Endothelial cell of umbilical vein (primary cell): ENCODE results near the gene C19orf85. TPM values are rescaled to one million over a fixed set of nuclear protein-coding genes. Genes with fewer than 3 reads are reported as not detected.

Source experiments
- BruUV-seq: library from RNA; stranded (reverse); fragments of 400-500 nt; replicated peaks from 2 replicates; lab custom pipeline; 2021; lab: Mats Ljungman, UMichigan
- CTCF ChIA-PET: fragments of 300-600, 350-600 bp; sonication (Branson Sonifier 250); formaldehyde crosslinking; loops from one replicate; lab custom pipeline; 2021; ENCODE audit warnings: antibody characterized with exemption, inconsistent platforms; lab: Charles Lee
- POLR2A ChIA-PET: fragments of 300-600, 350-600 bp; sonication (Branson Sonifier 250); formaldehyde crosslinking; loops from one replicate; lab custom pipeline; 2021; ENCODE audit warnings: antibody characterized with exemption, inconsistent platforms; lab: Charles Lee
- DNase-seq: peaks from one replicate; pipeline ENCODE4 v3.0.0-alpha.2; 2011; ENCODE audit warnings: low read depth, low spot score
- FAIRE-seq: peaks from 2 replicates; lab custom pipeline; 2011; peaks lifted over from hg19 to GRCh38; lab: Jason Lieb, UNC
- H2AFZ ChIP-seq: 2 replicates; pipeline ENCODE4 v1.6.0; 2012; ENCODE audit warnings: low read depth, low read length, control low read depth, inconsistent platforms
- H3K27ac ChIP-seq: 2 replicates; pipeline ENCODE4 v1.5.1; 2011; ENCODE audit warnings: low read depth, mild to moderate bottlenecking, control low read depth, low read length, moderate library complexity; ENCODE audit not compliant: insufficient read depth
- H3K27me3 ChIP-seq, 2 experiments: 2 replicates each; pipeline versions ENCODE4 v1.6.0 to v1.6.1; 2011; ENCODE audit warnings: low read length in 2 of 2, mixed read lengths in 1 of 2; ENCODE audit not compliant: control insufficient read depth in 2 of 2, insufficient read depth in 2 of 2
- H3K36me3 ChIP-seq, 2 experiments: 2 replicates in 1 of 2; 3 replicates in 1 of 2; pipeline ENCODE4 v1.5.1; 2011; ENCODE audit warnings: low read length in 2 of 2, mild to moderate bottlenecking in 1 of 2, moderate library complexity in 1 of 2; ENCODE audit not compliant: control insufficient read depth in 2 of 2, insufficient read depth in 2 of 2; ENCODE audit errors: extremely low read depth in 1 of 2
- H3K4me1 ChIP-seq: 3 replicates; pipeline ENCODE4 v1.5.1; 2011; ENCODE audit warnings: mild to moderate bottlenecking, low read length; ENCODE audit not compliant: control insufficient read depth, insufficient read depth; ENCODE audit errors: extremely low read depth
- H3K4me2 ChIP-seq: 2 replicates; pipeline ENCODE4 v1.6.1; 2011; ENCODE audit warnings: low read length, control low read depth, mixed read lengths; ENCODE audit not compliant: insufficient read depth
- H3K4me3 ChIP-seq, 3 experiments: fragments of 200-600 bp in 1 of 3; sonication (generic), shearing (Covaris generic) in 1 of 3; replicated peaks in 1 of 3; 2 replicates each; pipeline ENCODE4 v1.5.1; 2011 to 2016; ENCODE audit warnings: control low read depth in 3 of 3, low read length in 3 of 3, mild to moderate bottlenecking in 2 of 3, inconsistent platforms in 1 of 3, low read depth in 1 of 3, moderate library complexity in 1 of 3; ENCODE audit not compliant: insufficient read depth in 1 of 3
- H3K79me2 ChIP-seq: 2 replicates; pipeline ENCODE4 v1.6.0; 2012; ENCODE audit warnings: low read length, inconsistent platforms; ENCODE audit not compliant: control insufficient read depth, insufficient read depth
- H3K9ac ChIP-seq: replicated peaks from 2 replicates; pipeline ENCODE3; 2011; ENCODE audit warnings: low read length, control low read depth; ENCODE audit not compliant: insufficient read depth; ENCODE audit errors: extremely low read depth
- H3K9me1 ChIP-seq: replicated peaks from 3 replicates; pipeline ENCODE4 v1.6.0; 2011; ENCODE audit warnings: mild to moderate bottlenecking, low read length; ENCODE audit not compliant: control insufficient read depth, insufficient read depth; ENCODE audit errors: extremely low read depth
- H3K9me3 ChIP-seq: replicated peaks from 2 replicates; pipeline ENCODE4 v1.5.1; 2012; ENCODE audit warnings: low read length, inconsistent platforms; ENCODE audit not compliant: control insufficient read depth, insufficient read depth
- H4K20me1 ChIP-seq: replicated peaks from 2 replicates; pipeline ENCODE3; 2011; ENCODE audit warnings: mild to moderate bottlenecking, low read length; ENCODE audit not compliant: control insufficient read depth, insufficient read depth; ENCODE audit errors: extremely low read depth
- CTCF ChIP-seq, 2 donors: IDR thresholded peaks; 1 replicate in 1 of 2; 2 replicates in 1 of 2; pipeline ENCODE4 v1.5.1; 2011; ENCODE audit warnings: low read length in 2 of 2, mild to moderate bottlenecking in 2 of 2, moderate library complexity in 2 of 2, control low read depth in 1 of 2, inconsistent platforms in 1 of 2, low read depth in 1 of 2; ENCODE audit not compliant: insufficient read depth in 1 of 2; ENCODE audit errors: extremely low read depth in 1 of 2
- EZH2 ChIP-seq: IDR thresholded peaks from 2 replicates; pipeline ENCODE4 v1.6.1; 2012; ENCODE audit warnings: borderline replicate concordance, low read depth, mild to moderate bottlenecking, moderate library complexity, low read length, inconsistent platforms; ENCODE audit not compliant: severe bottlenecking
- FOS ChIP-seq: IDR thresholded peaks from 2 replicates; pipeline ENCODE4 v1.6.1; 2011; ENCODE audit warnings: mild to moderate bottlenecking, low read length, moderate library complexity, borderline replicate concordance; ENCODE audit not compliant: insufficient read depth
- GATA2 ChIP-seq: IDR thresholded peaks from 2 replicates; pipeline ENCODE4 v1.7.0; 2011; ENCODE audit warnings: low read depth, mild to moderate bottlenecking, moderate library complexity, mixed read lengths, low read length; ENCODE audit not compliant: insufficient read length, insufficient read depth
- JUN ChIP-seq: IDR thresholded peaks from 2 replicates; pipeline ENCODE4 v1.6.1; 2011; ENCODE audit warnings: borderline replicate concordance, low read depth; ENCODE audit not compliant: insufficient read length, insufficient read depth
- MAX ChIP-seq: IDR thresholded peaks from 2 replicates; pipeline ENCODE4 v1.6.1; 2011; ENCODE audit not compliant: insufficient read depth, insufficient read length
- MYC ChIP-seq: IDR thresholded peaks from one replicate; pipeline ENCODE4 v1.6.1; 2011; ENCODE audit warnings: mild to moderate bottlenecking, low read depth, low read length
- POLR2A ChIP-seq: IDR thresholded peaks from 2 replicates; pipeline ENCODE4 v1.6.1; 2012; ENCODE audit warnings: low read depth, mild to moderate bottlenecking, control low read depth, low read length
- POLR2AphosphoS5 ChIP-seq: IDR thresholded peaks from 2 replicates; pipeline ENCODE4 v1.6.1; 2012; ENCODE audit warnings: low read depth, mild to moderate bottlenecking, control low read depth, low read length, moderate library complexity; ENCODE audit not compliant: insufficient read depth
- dilution Hi-C: fragments of 300-500 bp; cut with MboI; formaldehyde crosslinking; loops from one replicate; pipeline ENCODE4 v1.15.0; 2019; ENCODE audit warnings: low sequenced_read_pairs; ENCODE audit not compliant: extremely low pct_ligation_motif_present
- intact Hi-C: fragments of 100-400 bp; cut with micrococcal nuclease; formaldehyde crosslinking; loops from one replicate; pipeline ENCODE4 v1.10.0; 2022
- polyA plus RNA-seq, 4 experiments: library from polyadenylated mRNA; depleted of rRNA in 3 of 4; stranded (reverse) in 3 of 4; unstranded in 1 of 4; fragments of >200 nt; gene quantifications; 2 replicates each; pipeline versions ENCODE4 v1.2.1 to v1.2.3, GENCODE V29; 2011 to 2012; ENCODE audit warnings: missing spikeins in 1 of 4
- total RNA-seq: library from RNA; stranded (reverse); gene quantifications from 2 replicates; pipeline ENCODE4 v1.2.3, GENCODE V29; 2021

The C19orf85 gene
- total and polyA plus RNA-seq, 2 donors (not counting 3 experiments of a cell fraction or from before 2014, with no cell fraction given), result not detected

GRCh38 chr19:55487924-55488687, 23.6 kb upstream of the C19orf85 start, which contains the start of gene SSC5D:
TSS of gene SSC5D (plus strand) at chr19:55488436. CDS start at chr19:55488590, 154 bp downstream.
- H3K9me1 ChIP-seq, result no peaks in the 10 kb centered on the region
- no peaks in the 10 kb centered on the region for H3K27me3 ChIP-seq
- H4K20me1 ChIP-seq, result no peaks in the 10 kb centered on the region
- H3K4me3 ChIP-seq, result peak within 1 kb of the TSS in 1 of 3 experiments; percentile 20
- POLR2A ChIA-PET, result interaction anchor here (0.5 to 2.2 kb wide), 3 partner anchors 12 to 111 kb away, joined by 3 to 13 read pairs (median 3); partner anchors contain the start of genes FIZ1 and ZNF628
- peak within 1 kb of the TSS; percentile 92 for H3K27ac ChIP-seq
- CTCF ChIA-PET, result interaction anchor here (0.9 to 6.1 kb wide), 7 partner anchors 11 to 347 kb away, joined by 4 to 91 read pairs (median 14); partner anchors contain the start of gene ZNF628
- peak within 1 kb of the TSS; percentile 76 for H3K9ac ChIP-seq
- H3K36me3 ChIP-seq, result peaks cover 0 to 3% of the 10 kb centered on the region in 2 experiments
- dilution Hi-C loops, result no loop called here
- peak; percentile 33 for FAIRE-seq
- intact Hi-C loops, result loop anchor here (1.0 to 2.0 kb wide), 3 partner anchors 12 to 21 kb away; partner anchors contain the start of gene ZNF628
- no peak for DNase-seq
- H3K79me2 ChIP-seq, result peaks cover 2% of the 10 kb centered on the region
- H3K4me1 ChIP-seq, result peaks cover 34% of the 10 kb centered on the region
- no peaks in the 10 kb centered on the region for H3K9me3 ChIP-seq
- TF ChIP-seq MAX (no peak), POLR2A (no peak), GATA2 (no peak), POLR2AphosphoS5 (no peak), EZH2 (no peak), FOS (no peak), CTCF (IDR thresholded peaks at IDR 0.05; ENCODE audit: extremely low read depth in 1 of 2, insufficient read depth in 1 of 2, low read depth in 1 of 2, low read length in 2 of 2) (no peak), JUN (no peak), MYC (no peak)
- H3K4me2 ChIP-seq, result peak within 1 kb of the TSS; percentile 55
- no TSS peak for BruUV-seq
- H2AFZ ChIP-seq, result no peak within 1 kb of the TSS
